ENCODE results near the gene FMNL3. TPM values are rescaled to one million over a fixed set of nuclear protein-coding genes. Genes with fewer than 3 reads are reported as not detected.

The FMNL3 gene
- total RNA-seq, 1 experiment from 2014 or later: 3.5 TPM

GRCh38 chr12:49696723-49697122 lies 10.5 kb downstream of the FMNL3 start:
- H2AFZ ChIP-seq (ENCODE audit: low read depth, low read length, poor library complexity, severe bottlenecking): no peak overlapping the region
- H3K79me2 ChIP-seq (ENCODE audit: insufficient read depth, low read length): no peaks in the 10 kb centered on the region
- intact Hi-C loops (cut with micrococcal nuclease): no loop called here
- BruUV-seq (replicated peaks): no TSS peak
- H3K4me3 ChIP-seq (replicated peaks in 1 of 2; ENCODE audit: low read depth in 1 of 2, low read length in 2 of 2): no peak overlapping the region
- ChIA-PET CTCF (no interaction called here), POLR2A (no interaction called here), RAD21 (ENCODE audit: low non-redundant PET in 1 of 2, low total read pairs in 2 of 2, uncharacterized antibody in 2 of 2, unreplicated experiment in 2 of 2) (no interaction called here)
- ATAC-seq (no peak), DNase-seq (ENCODE audit: low read depth, low spot score) (no peak)
- H3K36me3 ChIP-seq (ENCODE audit: control insufficient read depth in 1 of 2, insufficient read depth in 2 of 2, low read length in 2 of 2): no peaks in the 10 kb centered on the region
- TF ChIP-seq EZH2 (IDR thresholded peaks at IDR 0.05) (no peak), RAD21 (IDR thresholded peaks at IDR 0.05; ENCODE audit: low read depth) (no peak), CBX3 (IDR thresholded peaks at IDR 0.05; ENCODE audit: low read depth) (no peak), JUND (IDR thresholded peaks at IDR 0.05) (no peak), EGR1 (IDR thresholded peaks at IDR 0.05; ENCODE audit: low read depth) (no peak), POLR2A (IDR thresholded peaks at IDR 0.05; ENCODE audit: borderline replicate concordance, extremely low read depth, insufficient read depth, insufficient read length) (no peak), SIN3A (IDR thresholded peaks at IDR 0.05; ENCODE audit: low read depth) (no peak), SRF (IDR thresholded peaks at IDR 0.05; ENCODE audit: low read depth) (no peak), FOSL1 (IDR thresholded peaks at IDR 0.05; ENCODE audit: low read depth) (no peak), MAX (IDR thresholded peaks at IDR 0.05) (no peak)
- TF ChIP-seq, protein P1, sequence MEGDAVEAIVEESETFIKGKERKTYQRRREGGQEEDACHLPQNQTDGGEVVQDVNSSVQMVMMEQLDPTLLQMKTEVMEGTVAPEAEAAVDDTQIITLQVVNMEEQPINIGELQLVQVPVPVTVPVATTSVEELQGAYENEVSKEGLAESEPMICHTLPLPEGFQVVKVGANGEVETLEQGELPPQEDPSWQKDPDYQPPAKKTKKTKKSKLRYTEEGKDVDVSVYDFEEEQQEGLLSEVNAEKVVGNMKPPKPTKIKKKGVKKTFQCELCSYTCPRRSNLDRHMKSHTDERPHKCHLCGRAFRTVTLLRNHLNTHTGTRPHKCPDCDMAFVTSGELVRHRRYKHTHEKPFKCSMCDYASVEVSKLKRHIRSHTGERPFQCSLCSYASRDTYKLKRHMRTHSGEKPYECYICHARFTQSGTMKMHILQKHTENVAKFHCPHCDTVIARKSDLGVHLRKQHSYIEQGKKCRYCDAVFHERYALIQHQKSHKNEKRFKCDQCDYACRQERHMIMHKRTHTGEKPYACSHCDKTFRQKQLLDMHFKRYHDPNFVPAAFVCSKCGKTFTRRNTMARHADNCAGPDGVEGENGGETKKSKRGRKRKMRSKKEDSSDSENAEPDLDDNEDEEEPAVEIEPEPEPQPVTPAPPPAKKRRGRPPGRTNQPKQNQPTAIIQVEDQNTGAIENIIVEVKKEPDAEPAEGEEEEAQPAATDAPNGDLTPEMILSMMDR (IDR thresholded peaks at IDR 0.05 in 2 of 3, conservative IDR thresholded peaks at IDR 0.05 in 1 of 3; ENCODE audit: borderline replicate concordance in 1 of 3, insufficient read depth in 1 of 3, low read depth in 2 of 3, low read length in 2 of 3): no peak
- no peaks in the 10 kb centered on the region for H4K20me1 ChIP-seq (ENCODE audit: insufficient read depth)
- no peaks in the 10 kb centered on the region for H3K9me2 ChIP-seq (ENCODE audit: insufficient read depth)
- H3K4me2 ChIP-seq (ENCODE audit: low read length): no peak overlapping the region
- H3K9ac ChIP-seq (ENCODE audit: low read length): no peak overlapping the region
- H3K9me3 ChIP-seq (ENCODE audit: control insufficient read depth in 1 of 2, insufficient read depth in 1 of 2, low read depth in 1 of 2, low read length in 2 of 2): no peaks in the 10 kb centered on the region
- peaks cover 0 to 9% of the 10 kb centered on the region in 2 experiments; a peak in 2 of 4 replicates for H3K4me1 ChIP-seq (ENCODE audit: control insufficient read depth in 1 of 2, insufficient read depth in 2 of 2, low read length in 2 of 2)
- H3K27me3 ChIP-seq (ENCODE audit: insufficient read depth, low read length): no peaks in the 10 kb centered on the region
- no peak overlapping the region for H3K27ac ChIP-seq (ENCODE audit: low read depth, low read length)
